Articular chondrocyte of knee joint (primary cell): ENCODE results near the gene TACC2. TPM values are rescaled to one million over a fixed set of nuclear protein-coding genes. Genes with fewer than 3 reads are reported as not detected.

Source experiments
- small RNA-seq: library from RNA; depleted of rRNA; stranded (forward); fragments of <200 nt; gene quantifications from one replicate; pipeline ENCODE3, GENCODE V24; 2012
- total RNA-seq: library from RNA; depleted of rRNA; stranded (reverse); fragments of >200 nt; gene quantifications from 2 replicates; pipeline ENCODE4 v1.2.3, GENCODE V29; 2012

Gene TACC2, protein sequence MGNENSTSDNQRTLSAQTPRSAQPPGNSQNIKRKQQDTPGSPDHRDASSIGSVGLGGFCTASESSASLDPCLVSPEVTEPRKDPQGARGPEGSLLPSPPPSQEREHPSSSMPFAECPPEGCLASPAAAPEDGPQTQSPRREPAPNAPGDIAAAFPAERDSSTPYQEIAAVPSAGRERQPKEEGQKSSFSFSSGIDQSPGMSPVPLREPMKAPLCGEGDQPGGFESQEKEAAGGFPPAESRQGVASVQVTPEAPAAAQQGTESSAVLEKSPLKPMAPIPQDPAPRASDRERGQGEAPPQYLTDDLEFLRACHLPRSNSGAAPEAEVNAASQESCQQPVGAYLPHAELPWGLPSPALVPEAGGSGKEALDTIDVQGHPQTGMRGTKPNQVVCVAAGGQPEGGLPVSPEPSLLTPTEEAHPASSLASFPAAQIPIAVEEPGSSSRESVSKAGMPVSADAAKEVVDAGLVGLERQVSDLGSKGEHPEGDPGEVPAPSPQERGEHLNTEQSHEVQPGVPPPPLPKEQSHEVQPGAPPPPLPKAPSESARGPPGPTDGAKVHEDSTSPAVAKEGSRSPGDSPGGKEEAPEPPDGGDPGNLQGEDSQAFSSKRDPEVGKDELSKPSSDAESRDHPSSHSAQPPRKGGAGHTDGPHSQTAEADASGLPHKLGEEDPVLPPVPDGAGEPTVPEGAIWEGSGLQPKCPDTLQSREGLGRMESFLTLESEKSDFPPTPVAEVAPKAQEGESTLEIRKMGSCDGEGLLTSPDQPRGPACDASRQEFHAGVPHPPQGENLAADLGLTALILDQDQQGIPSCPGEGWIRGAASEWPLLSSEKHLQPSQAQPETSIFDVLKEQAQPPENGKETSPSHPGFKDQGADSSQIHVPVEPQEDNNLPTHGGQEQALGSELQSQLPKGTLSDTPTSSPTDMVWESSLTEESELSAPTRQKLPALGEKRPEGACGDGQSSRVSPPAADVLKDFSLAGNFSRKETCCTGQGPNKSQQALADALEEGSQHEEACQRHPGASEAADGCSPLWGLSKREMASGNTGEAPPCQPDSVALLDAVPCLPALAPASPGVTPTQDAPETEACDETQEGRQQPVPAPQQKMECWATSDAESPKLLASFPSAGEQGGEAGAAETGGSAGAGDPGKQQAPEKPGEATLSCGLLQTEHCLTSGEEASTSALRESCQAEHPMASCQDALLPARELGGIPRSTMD (N-terminal part only)
- total RNA-seq = 10.5 and 14.1 TPM in 2 replicates

DNA sequence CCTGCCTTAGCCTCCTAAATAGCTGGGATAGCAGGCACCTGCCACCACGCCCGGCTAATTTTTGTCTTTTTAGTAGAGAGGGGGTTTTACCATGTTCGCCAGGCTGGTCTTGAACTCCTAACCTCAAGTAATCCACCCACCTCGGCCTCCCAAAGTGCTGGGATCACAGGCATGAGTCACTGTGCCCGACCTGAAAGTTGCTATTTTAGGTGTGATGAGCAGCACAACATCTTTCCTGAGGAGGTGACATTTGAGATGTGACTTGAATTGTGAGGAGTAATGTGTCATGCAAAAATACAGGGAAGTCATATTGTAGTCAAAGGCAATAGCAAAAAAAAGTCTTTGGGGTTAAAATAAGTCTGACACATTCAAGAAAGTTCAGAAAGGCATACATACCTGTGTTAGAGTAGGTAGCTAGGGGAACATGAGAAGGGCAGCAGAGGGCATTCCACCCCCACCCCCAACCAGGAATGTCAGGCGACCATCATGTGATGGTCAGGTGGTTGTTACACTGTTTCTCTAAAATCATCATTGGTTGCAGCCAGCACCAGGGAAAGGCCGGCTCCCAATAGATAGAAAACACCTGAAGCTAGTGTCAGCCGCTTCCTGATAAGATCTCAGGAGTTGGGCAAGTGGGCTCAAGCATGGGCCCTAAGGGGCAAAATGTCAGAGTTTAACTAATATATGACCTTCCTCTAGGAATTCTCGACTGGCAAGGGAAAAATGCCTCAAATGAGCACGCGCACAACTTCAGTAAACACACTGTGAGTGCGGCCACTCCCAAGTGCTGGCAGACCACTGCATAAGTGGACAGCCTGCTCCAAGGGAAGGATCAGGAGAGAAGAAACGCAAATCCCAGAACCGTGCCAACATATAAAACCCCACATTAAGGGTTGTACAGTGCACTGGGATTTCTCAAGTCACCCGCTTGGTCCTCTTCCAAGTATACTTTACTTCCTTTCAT, at the start of gene TACC2:
TSS of gene TACC2 (plus strand) at position 803 of the 964 bp plus-strand sequence. CDS start 32,819 bp downstream, outside the sequence.

DNA sequence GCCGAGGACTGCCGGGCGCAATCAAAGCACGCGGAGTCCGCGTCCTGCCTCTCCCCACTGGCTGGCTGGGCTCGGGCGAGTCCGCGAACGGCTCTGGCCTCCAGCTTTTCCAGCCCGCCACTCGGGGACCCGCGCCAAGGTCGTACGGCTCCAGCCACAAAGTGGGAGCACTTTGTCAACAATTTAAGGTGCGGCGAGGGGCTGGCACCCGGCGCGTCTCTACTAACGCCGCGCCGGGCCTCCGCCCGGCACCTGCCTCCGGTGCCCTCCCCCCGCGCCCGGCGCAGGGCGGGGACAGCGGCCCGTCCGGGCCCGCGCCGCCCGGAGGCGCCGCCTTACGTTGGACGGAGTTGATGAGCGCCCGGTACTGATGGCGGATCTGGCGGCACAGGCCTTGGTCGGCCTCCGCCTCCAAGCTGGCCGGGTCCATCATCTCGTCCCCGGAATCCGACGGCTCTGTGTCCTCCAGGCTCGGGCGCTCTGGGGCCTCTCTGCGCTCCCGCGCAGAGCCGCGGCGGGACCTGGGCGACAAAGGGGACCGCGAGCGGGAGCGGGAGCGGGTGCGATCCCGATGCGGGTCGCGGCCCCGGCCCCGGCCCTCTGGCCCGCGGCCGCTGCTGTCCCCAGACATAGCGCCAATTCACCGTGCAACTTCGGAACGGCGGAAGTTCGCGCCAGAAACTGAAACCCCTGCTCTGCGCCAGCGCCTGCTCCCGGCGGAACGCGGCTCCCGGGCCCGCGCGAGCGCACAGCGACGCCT, 14.2 kb upstream of the TACC2 start, which contains the start of gene NSMCE4A:
TSS of gene NSMCE4A (minus strand) at position 683 of the 760 bp plus-strand sequence. CDS start at position 631, 52 bp downstream.

DNA sequence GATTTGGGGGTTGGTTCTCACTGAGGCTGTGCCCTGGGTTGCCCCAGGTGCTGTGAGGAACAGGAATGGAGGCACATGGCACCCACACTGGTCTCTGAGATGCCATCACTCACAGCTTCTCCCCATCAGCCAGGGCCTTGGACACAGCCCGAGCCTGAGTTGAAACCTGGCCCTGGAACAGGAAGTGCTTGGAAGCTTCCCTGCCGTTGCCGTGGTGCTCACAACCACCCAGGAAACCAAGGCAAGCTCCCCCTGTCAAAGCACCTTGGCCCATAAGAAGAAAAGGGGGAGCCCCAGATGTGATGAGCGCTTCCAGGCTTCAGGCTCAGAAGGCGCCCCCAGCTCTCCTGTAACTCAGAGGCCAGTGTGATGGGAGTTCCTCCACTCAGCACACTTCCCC, 282.1 kb downstream of the TACC2 start, which contains the start of gene BTBD16:
TSS of gene BTBD16 (plus strand) at position 221 of the 400 bp plus-strand sequence. CDS start 3,786 bp downstream, outside the sequence.

Small RNA genes lying within 50 kb of the gene (small RNA-seq; reads per million reads assigned to genes)
- not detected for gene RF02219

Other genes with a start within 250 kb of the TACC2 start
- 32.3 and 35.7 TPM in 2 replicates for gene ATE1, start 61.1 kb upstream of the TACC2 start, total RNA-seq
- gene NSMCE4A, start 13.9 kb upstream of the TACC2 start, total RNA-seq = 24.0 and 25.3 TPM in 2 replicates